Fibroblast of lung (primary cell): ENCODE measurements around the gene ZNF525. TPM values are rescaled to one million over a fixed set of nuclear protein-coding genes. Genes with fewer than 3 reads are reported as not detected.
"Not testable (repeated sequence)": the region's sequence is repeated elsewhere in the genome, so short reads cannot be mapped to it uniquely, and the experiment has no call there.

Experiments
- DNase-seq, 2 donors: peaks; one replicate each; pipeline versions ENCODE4 v3.0.0 to v3.0.0-alpha.2; 2010; ENCODE audit warnings: low read depth in 2 of 2
- H2AFZ ChIP-seq: 2 replicates; pipeline ENCODE4 v1.5.1; 2012; ENCODE audit warnings: low read length, control low read depth, inconsistent platforms
- H3K27ac ChIP-seq: 2 replicates; pipeline ENCODE4 v1.5.1; 2011; ENCODE audit warnings: low read length, control low read depth; ENCODE audit not compliant: insufficient read depth
- H3K27me3 ChIP-seq: 2 replicates; pipeline ENCODE4 v1.5.1; 2011; ENCODE audit warnings: mild to moderate bottlenecking, low read length; ENCODE audit not compliant: control insufficient read depth, insufficient read depth
- H3K36me3 ChIP-seq: 2 replicates; pipeline ENCODE4 v1.5.1; 2011; ENCODE audit warnings: low read length; ENCODE audit not compliant: control insufficient read depth, insufficient read depth
- H3K4me1 ChIP-seq: 2 replicates; pipeline ENCODE4 v1.5.1; 2011; ENCODE audit warnings: low read length; ENCODE audit not compliant: control insufficient read depth, insufficient read depth; ENCODE audit errors: extremely low read depth
- H3K4me2 ChIP-seq: 2 replicates; pipeline ENCODE4 v1.5.1; 2011; ENCODE audit warnings: low read length, control low read depth; ENCODE audit not compliant: insufficient read depth; ENCODE audit errors: extremely low read depth
- H3K4me3 ChIP-seq, 4 experiments: fragments of 200-600 bp in 1 of 4; sonication (generic) in 1 of 4; replicated peaks in 1 of 4; 2 replicates each; pipeline ENCODE4 v1.5.1; 2011 to 2016; ENCODE audit warnings: low read length in 4 of 4, low read depth in 3 of 4, mild to moderate bottlenecking in 3 of 4, control low read depth in 2 of 4, inconsistent platforms in 1 of 4, mixed read lengths in 1 of 4; ENCODE audit not compliant: insufficient read depth in 1 of 4; ENCODE audit errors: control extremely low read depth in 1 of 4
- H3K79me2 ChIP-seq: 2 replicates; pipeline ENCODE4 v1.5.1; 2012; ENCODE audit warnings: mild to moderate bottlenecking, low read length, inconsistent platforms; ENCODE audit not compliant: control insufficient read depth, insufficient read depth
- H3K9ac ChIP-seq: 2 replicates; pipeline ENCODE4 v1.5.1; 2011; ENCODE audit warnings: mild to moderate bottlenecking, low read length, control low read depth; ENCODE audit not compliant: insufficient read depth
- H3K9me3 ChIP-seq: 2 replicates; pipeline ENCODE4 v1.5.1; 2012; ENCODE audit warnings: low read depth, low read length; ENCODE audit not compliant: control insufficient read depth, insufficient read depth
- H4K20me1 ChIP-seq: 2 replicates; pipeline ENCODE4 v1.5.1; 2011; ENCODE audit warnings: low read length; ENCODE audit not compliant: control insufficient read depth, insufficient read depth; ENCODE audit errors: extremely low read depth
- CTCF ChIP-seq, 2 donors: IDR thresholded peaks in 1 of 2; conservative IDR thresholded peaks in 1 of 2; 1 replicate in 1 of 2; 2 replicates in 1 of 2; pipeline ENCODE4 v1.5.1; 2011 to 2012; ENCODE audit warnings: low read length in 2 of 2, control low read depth in 1 of 2, inconsistent platforms in 1 of 2, low read depth in 1 of 2, mild to moderate bottlenecking in 1 of 2
- EZH2 ChIP-seq: IDR thresholded peaks from 2 replicates; pipeline ENCODE4 v1.5.1; 2012; ENCODE audit warnings: low read length, control low read depth, mild to moderate bottlenecking; ENCODE audit errors: missing control alignments
- polyA plus RNA-seq, 2 donors: library from polyadenylated mRNA; depleted of rRNA in 1 of 2; stranded (reverse) in 1 of 2; unstranded in 1 of 2; fragments of >200 nt; gene quantifications; 2 replicates each; pipeline ENCODE4 v1.2.1, GENCODE V29; 2011 to 2012; ENCODE audit warnings: missing spikeins in 1 of 2
- total RNA-seq: library from RNA; depleted of rRNA; stranded (reverse); fragments of >200 nt; gene quantifications from 2 replicates; pipeline ENCODE4 v1.2.1, GENCODE V29; 2014

The ZNF525 gene
- total and polyA plus RNA-seq, 2 donors (not counting 1 experiment from before 2014, with no cell fraction given), result 4.8 to 6.8 TPM

GRCh38 chr19:53396525-53396868 lies 31.0 kb downstream of the ZNF525 start:
- no peak overlapping the region for H3K4me2 ChIP-seq
- peak overlapping the region in 3 of 4 experiments; percentile 15 to 82 (median 81) for H3K4me3 ChIP-seq
- no peak for DNase-seq
- H3K9ac ChIP-seq, result no peak overlapping the region
- no peaks in the 10 kb centered on the region for H3K4me1 ChIP-seq
- H2AFZ ChIP-seq, result no peak overlapping the region
- H3K36me3 ChIP-seq, result peaks cover 4% of the 10 kb centered on the region
- no peaks in the 10 kb centered on the region for H3K79me2 ChIP-seq
- no peaks in the 10 kb centered on the region for H3K27me3 ChIP-seq
- H3K9me3 ChIP-seq, result no peaks in the 10 kb centered on the region
- no peak for TF ChIP-seq EZH2
- TF ChIP-seq CTCF (conservative IDR thresholded peaks at IDR 0.05 in 1 of 2, IDR thresholded peaks at IDR 0.05 in 1 of 2; ENCODE audit: low read depth in 1 of 2, low read length in 2 of 2), result no peak
- no peaks in the 10 kb centered on the region for H4K20me1 ChIP-seq
- H3K27ac ChIP-seq, result no peak overlapping the region

- H3K9me3 ChIP-seq, H3K27ac ChIP-seq, H3K79me2 ChIP-seq, H3K4me2 ChIP-seq, H2AFZ ChIP-seq, H3K4me1 ChIP-seq, H4K20me1 ChIP-seq, H3K4me3 ChIP-seq, H3K9ac ChIP-seq, H3K36me3 ChIP-seq, DNase-seq, H3K27me3 ChIP-seq: not testable (repeated sequence)
Measured at GRCh38 chr19:53397918-53398317, 32.4 kb downstream of the ZNF525 start.

GRCh38 chr19:53409505-53410204 lies 44.1 kb downstream of the ZNF525 start:
- Histone ChIP-seq H2AFZ (no peak overlapping the region), H3K4me3 (no peak overlapping the region), H3K4me2 (no peak overlapping the region), H3K36me3 (peaks cover 1% of the 10 kb centered on the region), H3K27me3 (no peaks in the 10 kb centered on the region), H3K79me2 (no peaks in the 10 kb centered on the region), H3K9me3 (peaks cover 7% of the 10 kb centered on the region), H3K9ac (no peak overlapping the region), H4K20me1 (no peaks in the 10 kb centered on the region), H3K27ac (no peak overlapping the region), H3K4me1 (no peaks in the 10 kb centered on the region)
- no peak for DNase-seq
- TF ChIP-seq EZH2, result no peak
- no peak for TF ChIP-seq CTCF (conservative IDR thresholded peaks at IDR 0.05 in 1 of 2, IDR thresholded peaks at IDR 0.05 in 1 of 2; ENCODE audit: low read depth in 1 of 2, low read length in 2 of 2)

GRCh38 chr19:53420520-53421315 lies 55.2 kb downstream of the ZNF525 start:
- not testable (repeated sequence) for H4K20me1 ChIP-seq, H3K79me2 ChIP-seq, H3K4me3 ChIP-seq, H3K27ac ChIP-seq, H3K4me2 ChIP-seq, H2AFZ ChIP-seq, H3K27me3 ChIP-seq, DNase-seq, H3K9me3 ChIP-seq, H3K4me1 ChIP-seq, H3K36me3 ChIP-seq, H3K9ac ChIP-seq
